OCI-LY7 (cell line): ENCODE measurements around the gene CATSPERD.

Experiments
- EZH2phosphoT487 ChIP-seq: fragments of 200-600 bp; sonication (generic); IDR thresholded peaks from 2 replicates; pipeline ENCODE4 v1.6.1; 2018; ENCODE audit warnings: low read depth, borderline replicate concordance, mild to moderate bottlenecking, mixed run types, antibody characterized with exemption, low read length, moderate library complexity, mixed read lengths
- TF ChIP-seq, protein P1 (sequence below): fragments of 200-600 bp; sonication (generic); conservative IDR thresholded peaks from 2 replicates; pipeline ENCODE4 v1.5.1; 2014; ENCODE audit warnings: mild to moderate bottlenecking, antibody characterized with exemption, low read length, moderate library complexity, mixed read lengths

DNA sequence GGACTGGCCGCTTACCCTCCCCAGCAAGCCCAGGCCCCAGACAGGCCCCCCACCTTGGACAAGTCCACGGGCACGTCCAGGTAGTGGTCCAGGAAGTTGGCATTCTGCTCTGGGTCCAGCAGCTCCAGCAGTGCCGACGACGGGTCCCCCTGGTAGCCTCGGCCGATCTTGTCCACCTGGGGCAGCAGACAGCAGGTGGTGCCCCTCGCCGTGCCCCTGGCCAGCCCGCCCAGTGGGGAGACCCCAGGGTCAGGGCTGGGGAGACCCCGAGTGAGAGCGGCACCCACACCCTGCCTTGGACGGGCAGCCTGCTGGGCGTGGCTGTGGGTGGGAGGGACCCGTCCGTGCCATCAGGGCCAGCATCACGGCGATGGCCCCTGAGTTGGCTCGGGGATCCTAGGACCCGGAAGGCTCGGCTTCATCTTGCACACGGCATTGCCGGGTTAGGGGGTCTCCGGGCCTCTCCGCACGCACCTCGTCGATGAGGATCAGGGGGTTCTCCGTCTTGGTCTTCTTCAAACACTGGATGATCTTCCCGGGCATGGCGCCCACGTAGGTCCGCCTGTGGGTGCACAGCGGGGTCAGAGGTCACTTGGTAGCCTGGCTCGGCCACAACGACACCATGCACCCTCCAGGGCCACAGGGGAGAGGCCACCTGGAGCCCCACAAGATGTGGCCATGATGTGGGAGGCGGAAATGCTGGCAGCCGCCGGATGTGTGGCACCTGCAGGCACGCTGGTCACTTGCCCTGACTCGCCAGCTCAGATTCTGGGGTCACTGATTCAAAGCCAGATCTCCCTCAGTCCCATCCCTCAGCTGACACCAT lies 24.0 kb upstream of the CATSPERD start:
- TF ChIP-seq, protein P1, sequence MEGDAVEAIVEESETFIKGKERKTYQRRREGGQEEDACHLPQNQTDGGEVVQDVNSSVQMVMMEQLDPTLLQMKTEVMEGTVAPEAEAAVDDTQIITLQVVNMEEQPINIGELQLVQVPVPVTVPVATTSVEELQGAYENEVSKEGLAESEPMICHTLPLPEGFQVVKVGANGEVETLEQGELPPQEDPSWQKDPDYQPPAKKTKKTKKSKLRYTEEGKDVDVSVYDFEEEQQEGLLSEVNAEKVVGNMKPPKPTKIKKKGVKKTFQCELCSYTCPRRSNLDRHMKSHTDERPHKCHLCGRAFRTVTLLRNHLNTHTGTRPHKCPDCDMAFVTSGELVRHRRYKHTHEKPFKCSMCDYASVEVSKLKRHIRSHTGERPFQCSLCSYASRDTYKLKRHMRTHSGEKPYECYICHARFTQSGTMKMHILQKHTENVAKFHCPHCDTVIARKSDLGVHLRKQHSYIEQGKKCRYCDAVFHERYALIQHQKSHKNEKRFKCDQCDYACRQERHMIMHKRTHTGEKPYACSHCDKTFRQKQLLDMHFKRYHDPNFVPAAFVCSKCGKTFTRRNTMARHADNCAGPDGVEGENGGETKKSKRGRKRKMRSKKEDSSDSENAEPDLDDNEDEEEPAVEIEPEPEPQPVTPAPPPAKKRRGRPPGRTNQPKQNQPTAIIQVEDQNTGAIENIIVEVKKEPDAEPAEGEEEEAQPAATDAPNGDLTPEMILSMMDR: no peak
- no peak for TF ChIP-seq EZH2phosphoT487
